Chondrocyte (in vitro differentiated cells): ENCODE data around the gene ZNF138. TPM values are rescaled to one million over a fixed set of nuclear protein-coding genes. Genes with fewer than 3 reads are reported as not detected.
A peak's percentile ranks its signal among the peaks of the same experiment; 100 is the strongest.

Source experiments
- DNase-seq: peaks from one replicate; pipeline ENCODE4 v3.0.0; 2021; ENCODE audit warnings: mixed read lengths, low spot score
- H3K27ac Mint-ChIP-seq: one replicate; pipeline ENCODE4 v1.8.0; 2021; ENCODE audit warnings: mild to moderate bottlenecking, moderate library complexity, mixed read lengths; ENCODE audit not compliant: unreplicated experiment
- H3K27me3 Mint-ChIP-seq: 2 replicates; pipeline ENCODE4 v1.8.0; 2021; ENCODE audit warnings: low read depth, mixed read lengths
- H3K36me3 Mint-ChIP-seq: 2 replicates; pipeline ENCODE4 v1.8.0; 2021; ENCODE audit warnings: low read depth, mixed read lengths
- H3K4me1 Mint-ChIP-seq: 2 replicates; pipeline ENCODE4 v1.8.0; 2021; ENCODE audit warnings: low read depth, mild to moderate bottlenecking, mixed read lengths
- H3K4me3 Mint-ChIP-seq: one replicate; pipeline ENCODE4 v1.8.0; 2021; ENCODE audit warnings: mild to moderate bottlenecking, moderate library complexity, mixed read lengths; ENCODE audit not compliant: unreplicated experiment
- H3K9me3 Mint-ChIP-seq: 2 replicates; pipeline ENCODE4 v1.8.0; 2021; ENCODE audit warnings: low read depth, mixed read lengths
- CTCF ChIP-seq: fragments of 200-600 bp; sonication (generic); IDR thresholded peaks from 2 replicates; pipeline ENCODE4 v1.5.0; 2021; ENCODE audit warnings: antibody characterized with exemption, mild to moderate bottlenecking, moderate library complexity
- long read RNA-seq: library from polyadenylated mRNA; stranded (forward); transcript quantifications from one replicate; pipeline ENCODE4 v2.0.0, GENCODE V29; 2021
- total RNA-seq: library from RNA; stranded (reverse); gene quantifications from 3 replicates; pipeline ENCODE4 v1.2.1, GENCODE V29; 2021

The ZNF138 gene
- 2.4 to 6.9 TPM (median 4.3 TPM) in 3 replicates for total RNA-seq
- long read RNA-seq, partial matches to known transcripts = 0 of 2 reads
- long read RNA-seq, other reads (novel, unspliced or antisense) = 1 of 2 reads

- no peaks in the 10 kb centered on the region for H3K9me3 Mint-ChIP-seq
- H3K4me1 Mint-ChIP-seq = peaks cover 22% of the 10 kb centered on the region
- peak; percentile 30 for TF ChIP-seq CTCF
- peak within 1 kb of the TSS; percentile 99 for H3K4me3 Mint-ChIP-seq
- H3K36me3 Mint-ChIP-seq = peaks cover 8% of the 10 kb centered on the region
- peak; percentile 98 for DNase-seq
- no peaks in the 10 kb centered on the region for H3K27me3 Mint-ChIP-seq
- peak within 1 kb of the TSS; percentile 100 for H3K27ac Mint-ChIP-seq
Measured at GRCh38 chr7:64794171-64794844, at the start of gene ZNF138. TSS of gene ZNF138 (plus strand) at chr7:64794428. CDS start at chr7:64794569, 141 bp downstream.

GRCh38 chr7:64744680-64745079, 49.5 kb upstream of the ZNF138 start:
- no peaks in the 10 kb centered on the region for H3K36me3 Mint-ChIP-seq
- H3K4me1 Mint-ChIP-seq = no peaks in the 10 kb centered on the region
- H3K27ac Mint-ChIP-seq = no peak overlapping the region
- no peak for TF ChIP-seq CTCF
- no peak overlapping the region for H3K4me3 Mint-ChIP-seq
- DNase-seq = no peak
- H3K9me3 Mint-ChIP-seq = peaks cover 23% of the 10 kb centered on the region
- H3K27me3 Mint-ChIP-seq = no peaks in the 10 kb centered on the region

- H3K27me3 Mint-ChIP-seq = no peaks in the 10 kb centered on the region
- H3K36me3 Mint-ChIP-seq = no peaks in the 10 kb centered on the region
- TF ChIP-seq CTCF = no peak
- no peak for DNase-seq
- no peak overlapping the region for H3K27ac Mint-ChIP-seq
- H3K4me1 Mint-ChIP-seq = no peaks in the 10 kb centered on the region
- peaks cover 20% of the 10 kb centered on the region for H3K9me3 Mint-ChIP-seq
- H3K4me3 Mint-ChIP-seq = no peak overlapping the region
Measured at GRCh38 chr7:64747802-64748201, 46.4 kb upstream of the ZNF138 start.

DNA sequence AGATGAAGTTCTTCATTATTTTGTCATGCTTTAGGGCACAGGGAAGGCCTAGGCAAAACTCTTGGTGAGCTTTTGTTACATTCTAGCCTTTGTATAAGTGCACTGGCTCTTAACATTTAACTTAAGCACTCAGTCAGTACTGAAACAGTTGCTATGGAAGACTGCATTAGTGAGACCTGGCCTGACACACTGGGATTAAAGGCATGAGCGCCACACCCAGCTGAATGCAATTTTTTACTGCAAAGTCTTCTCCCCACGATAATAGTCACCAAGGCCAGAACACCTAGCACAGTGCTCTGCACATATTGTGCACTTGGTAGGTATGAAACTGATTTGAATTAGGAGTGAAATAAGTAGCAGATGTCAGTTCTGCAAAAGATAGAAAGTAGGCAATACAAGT, 41.2 kb upstream of the ZNF138 start:
- no peak overlapping the region for H3K27ac Mint-ChIP-seq
- H3K27me3 Mint-ChIP-seq = no peaks in the 10 kb centered on the region
- no peak for TF ChIP-seq CTCF
- H3K9me3 Mint-ChIP-seq = peaks cover 22% of the 10 kb centered on the region
- H3K36me3 Mint-ChIP-seq = no peaks in the 10 kb centered on the region
- no peak overlapping the region for H3K4me3 Mint-ChIP-seq
- H3K4me1 Mint-ChIP-seq = no peaks in the 10 kb centered on the region
- no peak for DNase-seq

DNA sequence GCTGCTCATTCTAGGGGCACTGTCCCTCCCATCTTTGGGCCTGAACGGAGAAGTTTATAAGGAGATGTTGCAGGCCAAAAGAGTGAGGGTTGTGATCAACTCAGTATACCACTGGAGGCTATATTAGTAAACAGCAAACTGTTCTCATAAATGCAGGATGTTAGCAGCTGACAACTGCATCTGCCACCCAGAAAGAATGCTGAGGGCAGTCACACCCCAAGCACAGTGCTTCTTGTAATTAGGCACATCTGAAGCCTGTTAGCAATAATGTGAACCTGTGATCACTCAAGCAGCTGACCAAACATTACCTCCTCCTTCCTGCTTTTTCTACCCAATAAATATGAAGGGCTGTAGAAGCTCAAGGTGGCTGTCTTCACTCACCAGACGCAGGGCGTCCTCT, 38.4 kb upstream of the ZNF138 start:
- Mint-ChIP-seq H3K9me3 (peaks cover 21% of the 10 kb centered on the region), H3K27ac (no peak overlapping the region), H3K4me1 (no peaks in the 10 kb centered on the region), H3K36me3 (no peaks in the 10 kb centered on the region), H3K4me3 (no peak overlapping the region), H3K27me3 (no peaks in the 10 kb centered on the region)
- no peak for DNase-seq
- no peak for TF ChIP-seq CTCF
